HUES6 (cell line): Measurements from ENCODE around the gene ARRDC1.
"Not testable (repeated sequence)": the region's sequence is repeated elsewhere in the genome, so short reads cannot be mapped to it uniquely, and the experiment has no call there.

Experiments
- H3K27ac ChIP-seq: 2 replicates; pipeline ENCODE4 v1.7.0; 2013; ENCODE audit warnings: low read depth, mild to moderate bottlenecking, low read length, inconsistent platforms
- H3K27me3 ChIP-seq: 2 replicates; pipeline ENCODE4 v1.6.1; 2013; ENCODE audit warnings: low read length; ENCODE audit not compliant: control insufficient read depth, insufficient read depth
- H3K36me3 ChIP-seq: 2 replicates; pipeline ENCODE4 v1.6.1; 2013; ENCODE audit warnings: low read length; ENCODE audit not compliant: control insufficient read depth, insufficient read depth
- H3K4me1 ChIP-seq: 2 replicates; pipeline ENCODE4 v1.6.1; 2013; ENCODE audit warnings: low read length; ENCODE audit not compliant: control insufficient read depth, insufficient read depth
- H3K4me3 ChIP-seq: 2 replicates; pipeline ENCODE4 v1.5.1; 2013; ENCODE audit warnings: low read depth, low read length
- H3K9ac ChIP-seq: one replicate; pipeline ENCODE4 v1.6.1; 2013; ENCODE audit warnings: mild to moderate bottlenecking, low read length
- H3K9me3 ChIP-seq: 2 replicates; pipeline ENCODE4 v1.6.1; 2013; ENCODE audit warnings: low read depth, low read length; ENCODE audit not compliant: control insufficient read depth, insufficient read depth

ARRDC1 gene, protein sequence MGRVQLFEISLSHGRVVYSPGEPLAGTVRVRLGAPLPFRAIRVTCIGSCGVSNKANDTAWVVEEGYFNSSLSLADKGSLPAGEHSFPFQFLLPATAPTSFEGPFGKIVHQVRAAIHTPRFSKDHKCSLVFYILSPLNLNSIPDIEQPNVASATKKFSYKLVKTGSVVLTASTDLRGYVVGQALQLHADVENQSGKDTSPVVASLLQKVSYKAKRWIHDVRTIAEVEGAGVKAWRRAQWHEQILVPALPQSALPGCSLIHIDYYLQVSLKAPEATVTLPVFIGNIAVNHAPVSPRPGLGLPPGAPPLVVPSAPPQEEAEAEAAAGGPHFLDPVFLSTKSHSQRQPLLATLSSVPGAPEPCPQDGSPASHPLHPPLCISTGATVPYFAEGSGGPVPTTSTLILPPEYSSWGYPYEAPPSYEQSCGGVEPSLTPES

DNA sequence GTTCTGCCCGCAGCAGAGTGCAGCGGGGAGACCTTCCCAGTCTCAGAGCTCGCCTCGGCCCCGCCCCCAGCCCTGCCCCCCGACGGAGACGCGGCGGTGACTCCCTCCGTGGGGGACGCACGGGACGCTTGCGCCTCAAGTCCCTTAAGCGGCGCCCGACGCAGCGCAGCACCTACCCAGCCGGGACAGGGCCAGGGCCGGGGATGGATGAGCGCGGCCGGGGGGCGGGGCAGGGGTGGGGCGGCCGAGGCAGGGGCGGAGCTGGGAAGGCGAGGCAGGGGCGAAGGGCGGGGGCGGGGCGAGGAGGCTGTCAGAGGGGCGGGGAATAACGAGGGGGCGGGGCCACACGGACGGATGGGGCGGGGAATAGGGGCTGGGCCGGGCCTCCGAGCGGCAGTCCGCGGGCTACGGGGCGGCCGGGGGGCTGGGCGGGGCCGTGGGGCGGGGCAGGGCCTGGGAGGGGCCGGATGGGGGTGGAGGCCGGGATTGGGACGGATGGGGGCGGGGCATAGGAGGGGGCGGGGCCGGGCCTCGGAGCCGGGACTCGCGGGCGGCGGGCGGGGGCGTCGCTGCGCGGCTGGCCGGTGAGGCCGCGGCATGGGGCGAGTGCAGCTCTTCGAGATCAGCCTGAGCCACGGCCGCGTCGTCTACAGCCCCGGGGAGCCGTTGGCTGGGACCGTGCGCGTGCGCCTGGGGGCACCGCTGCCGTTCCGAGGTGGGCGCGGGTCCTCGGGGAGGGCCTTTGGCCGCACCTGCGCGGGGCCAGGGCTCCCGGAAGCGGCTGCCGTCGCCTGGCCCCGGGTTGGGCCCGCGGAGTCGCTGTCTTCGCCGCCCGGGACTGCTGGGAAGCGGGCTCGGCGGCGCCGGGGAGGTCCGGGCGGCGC lies at the start of gene ARRDC1:
Gene ARRDC1, plus strand, starts transcription at position 566 of the 884 bp plus-strand sequence. Its CDS starts 32 bp downstream, at position 598.
- H3K27ac ChIP-seq = no peak within 1 kb of the TSS
- no peaks in the 10 kb centered on the region for H3K9me3 ChIP-seq
- peaks cover 25% of the 10 kb centered on the region for H3K4me1 ChIP-seq
- peaks cover 33% of the 10 kb centered on the region for H3K27me3 ChIP-seq
- H3K9ac ChIP-seq = peak within 1 kb of the TSS; percentile 81
- peak within 1 kb of the TSS; percentile 88 for H3K4me3 ChIP-seq
- H3K36me3 ChIP-seq = no peaks in the 10 kb centered on the region

DNA sequence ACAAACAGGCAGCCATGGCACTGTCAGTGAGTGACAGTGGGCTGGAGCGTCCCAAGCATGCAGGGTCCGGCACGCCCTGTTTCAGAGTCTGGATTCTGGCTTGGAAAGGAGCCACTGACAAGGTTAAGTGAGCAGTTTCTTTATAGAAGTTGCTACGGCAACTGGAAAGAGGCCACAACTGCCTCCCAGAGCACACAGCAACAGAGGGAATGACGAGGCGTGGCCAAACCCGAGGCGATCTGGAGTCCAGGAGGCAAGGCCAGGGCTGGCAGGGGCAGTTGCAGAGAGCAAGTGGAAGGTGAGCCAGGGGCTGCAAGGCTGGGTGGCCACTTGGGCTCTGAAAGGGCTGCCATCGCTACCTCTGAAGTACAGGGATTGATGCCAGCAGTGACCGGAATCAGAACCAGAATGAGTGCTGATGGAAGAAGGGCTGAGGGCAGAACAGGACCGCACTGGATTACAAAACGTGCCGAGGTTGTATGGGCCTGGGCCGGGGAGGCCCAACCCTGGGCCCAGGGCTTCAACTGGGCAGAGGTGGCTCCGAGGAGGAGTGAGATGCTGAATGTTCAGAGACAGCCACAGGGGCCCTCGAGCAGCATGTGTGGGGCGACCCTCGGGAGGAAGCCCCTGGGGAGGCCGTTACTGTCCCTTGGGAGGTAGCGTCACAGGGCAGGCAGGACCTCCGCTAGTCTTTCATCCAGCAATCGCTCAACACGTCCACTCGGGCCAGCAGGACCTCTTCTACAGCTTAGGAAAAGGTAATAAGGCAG lies 49.2 kb upstream of the ARRDC1 start:
- Histone ChIP-seq H3K9ac (no peak overlapping the region), H3K27ac (no peak overlapping the region), H3K4me1 (no peaks in the 10 kb centered on the region), H3K9me3 (no peaks in the 10 kb centered on the region), H3K4me3 (no peak overlapping the region), H3K27me3 (no peaks in the 10 kb centered on the region), H3K36me3 (peaks cover 50% of the 10 kb centered on the region)

DNA sequence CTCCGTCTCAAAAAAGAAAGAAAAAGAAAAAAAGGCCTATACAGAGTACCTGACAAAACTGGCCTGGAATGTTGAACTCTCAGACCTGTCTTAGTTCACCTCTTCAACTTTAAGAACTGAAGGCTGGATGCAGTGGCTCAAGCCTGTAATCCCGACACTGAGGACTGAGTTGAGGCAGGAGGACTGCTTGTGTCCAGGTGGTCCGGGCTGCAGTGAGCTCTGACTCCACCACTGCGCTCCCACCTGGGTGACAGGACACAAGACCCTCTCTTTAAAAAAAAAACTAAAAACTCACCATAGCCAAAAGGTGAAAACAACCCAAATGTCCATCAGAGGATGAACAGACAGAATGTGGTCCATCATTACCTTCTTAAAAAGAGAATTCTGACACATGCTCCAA lies 47.4 kb upstream of the ARRDC1 start:
- no peak overlapping the region for H3K9ac ChIP-seq
- H3K36me3 ChIP-seq = peaks cover 60% of the 10 kb centered on the region
- no peaks in the 10 kb centered on the region for H3K9me3 ChIP-seq
- no peaks in the 10 kb centered on the region for H3K27me3 ChIP-seq
- H3K27ac ChIP-seq = no peak overlapping the region
- H3K4me3 ChIP-seq = no peak overlapping the region
- no peaks in the 10 kb centered on the region for H3K4me1 ChIP-seq

DNA sequence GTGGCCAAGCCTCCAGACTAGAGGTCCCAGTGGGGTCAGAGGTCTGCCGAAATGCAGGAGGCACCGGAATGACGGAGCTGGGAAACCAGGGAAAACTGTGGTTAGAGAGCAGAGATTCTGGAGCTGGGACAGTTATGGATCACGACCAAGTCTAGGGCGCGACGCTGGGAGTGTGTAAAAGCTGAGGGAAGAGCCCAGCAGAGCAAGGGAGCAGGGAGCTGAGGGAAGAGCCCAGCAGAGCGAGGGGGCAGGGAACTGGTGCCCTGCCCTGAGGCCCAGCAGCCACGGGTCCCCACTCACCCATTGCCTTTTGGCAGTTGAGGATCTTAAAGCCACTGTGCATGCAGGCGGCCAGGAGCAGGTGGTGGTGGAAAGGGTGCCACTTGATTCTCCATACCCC lies 41.4 kb upstream of the ARRDC1 start:
- Histone ChIP-seq H3K4me3 (no peak overlapping the region), H3K9me3 (no peaks in the 10 kb centered on the region), H3K9ac (no peak overlapping the region), H3K36me3 (peaks cover 46% of the 10 kb centered on the region), H3K27me3 (no peaks in the 10 kb centered on the region), H3K4me1 (no peaks in the 10 kb centered on the region), H3K27ac (no peak overlapping the region)

DNA sequence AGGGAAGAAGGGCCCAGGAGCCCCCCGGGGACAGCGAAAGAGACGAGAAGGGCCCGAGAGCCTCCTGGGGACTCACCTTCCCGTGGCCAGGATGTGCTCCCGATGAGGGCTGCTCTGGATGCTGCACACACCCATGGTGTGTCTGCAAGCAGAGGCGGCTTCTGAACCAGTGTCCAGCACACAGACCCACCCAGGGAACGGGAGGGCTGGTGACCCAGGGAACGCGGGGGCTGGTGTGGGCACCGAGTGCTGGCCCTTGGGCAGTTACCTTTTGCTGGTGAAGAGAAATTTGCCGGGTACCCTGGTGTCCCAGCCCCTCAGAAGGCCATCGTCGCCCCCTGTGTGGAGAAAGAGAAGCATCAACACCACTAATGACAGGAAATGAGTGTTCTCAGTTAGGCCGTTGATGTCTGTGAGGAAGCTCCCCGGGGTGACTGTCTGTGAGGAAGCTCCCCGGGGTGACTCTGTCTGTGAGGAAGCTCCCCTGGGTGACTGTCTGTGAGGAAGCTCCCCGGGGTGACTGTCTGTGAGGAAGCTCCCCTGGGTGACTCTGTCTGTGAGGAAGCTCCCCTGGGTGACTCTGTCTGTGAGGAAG lies 40.6 kb upstream of the ARRDC1 start:
- H3K36me3 ChIP-seq = peaks cover 44% of the 10 kb centered on the region
- no peak overlapping the region for H3K9ac ChIP-seq
- no peaks in the 10 kb centered on the region for H3K27me3 ChIP-seq
- no peak overlapping the region for H3K4me3 ChIP-seq
- H3K27ac ChIP-seq = no peak overlapping the region
- H3K9me3 ChIP-seq = no peaks in the 10 kb centered on the region
- H3K4me1 ChIP-seq = no peaks in the 10 kb centered on the region

DNA sequence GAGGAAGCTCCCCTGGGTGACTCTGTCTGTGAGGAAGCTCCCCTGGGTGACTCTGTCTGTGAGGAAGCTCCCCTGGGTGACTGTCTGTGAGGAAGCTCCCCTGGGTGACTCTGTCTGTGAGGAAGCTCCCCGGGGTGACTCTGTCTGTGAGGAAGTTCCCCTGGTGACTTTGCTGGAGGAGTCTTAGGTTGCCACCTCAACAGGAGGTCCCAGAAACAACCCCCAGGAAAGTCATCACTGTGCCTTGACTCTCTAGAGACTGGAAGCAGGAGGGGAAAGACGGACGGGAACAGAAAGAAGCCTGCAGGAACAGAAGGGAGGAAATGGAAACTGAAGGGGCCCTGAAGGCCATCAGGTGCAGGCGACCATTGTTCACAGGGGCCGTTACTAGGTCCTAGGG lies 37.0 kb upstream of the ARRDC1 start:
- H3K36me3 ChIP-seq = peaks cover 44% of the 10 kb centered on the region

DNA sequence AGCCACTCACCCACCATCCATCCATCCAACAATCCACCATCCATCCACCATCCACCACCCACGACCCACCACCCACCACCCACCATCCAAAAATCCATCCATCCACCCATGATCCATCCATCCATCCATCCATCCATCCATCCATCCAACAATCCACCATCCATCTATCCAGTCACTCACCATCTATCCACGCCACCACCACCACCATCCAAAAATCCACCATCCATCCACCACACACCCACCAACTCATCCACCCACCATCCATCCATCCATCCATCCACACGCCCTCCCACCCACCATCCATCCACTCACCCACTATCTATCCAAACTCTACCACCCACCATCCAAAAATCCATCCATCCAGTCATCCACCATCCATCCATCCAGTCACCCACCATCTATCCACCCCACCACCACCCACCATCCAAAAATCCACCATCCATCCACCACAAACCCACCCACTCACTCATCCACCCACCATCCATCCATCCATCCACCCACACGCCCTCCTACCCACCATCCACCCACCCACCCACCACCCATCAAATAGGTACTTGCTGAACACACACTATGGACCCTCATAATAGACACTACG lies 35.8 kb upstream of the ARRDC1 start:
- H3K4me3 ChIP-seq = no peak overlapping the region
- H3K9ac ChIP-seq = no peak overlapping the region
- H3K9me3 ChIP-seq = no peaks in the 10 kb centered on the region
- peaks cover 43% of the 10 kb centered on the region for H3K36me3 ChIP-seq
- no peaks in the 10 kb centered on the region for H3K4me1 ChIP-seq
- no peak overlapping the region for H3K27ac ChIP-seq
- no peaks in the 10 kb centered on the region for H3K27me3 ChIP-seq

More for the DNA sequence above, 37.0 kb upstream of the ARRDC1 start:
- not testable (repeated sequence) for H3K9ac ChIP-seq, H3K4me1 ChIP-seq, H3K27ac ChIP-seq, H3K4me3 ChIP-seq, H3K27me3 ChIP-seq, H3K9me3 ChIP-seq

DNA sequence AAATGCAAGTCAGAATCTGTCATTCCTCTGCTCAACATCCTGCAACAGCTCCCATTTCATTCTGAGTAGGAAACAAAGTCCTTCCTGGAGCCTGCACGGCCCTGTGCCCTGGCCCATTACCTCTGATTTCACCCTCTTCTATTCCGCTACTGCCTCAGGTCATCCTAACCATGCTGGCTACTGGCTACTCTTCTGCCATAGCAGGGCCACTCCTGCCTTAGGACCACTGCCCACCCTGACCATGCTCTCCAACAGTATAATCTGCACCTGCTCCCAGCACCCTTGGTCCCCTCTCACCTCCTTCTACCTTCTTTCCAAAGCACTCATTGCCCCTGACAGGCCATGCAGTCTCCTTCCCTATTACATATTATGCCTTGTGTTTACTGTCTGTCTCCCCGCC lies 34.9 kb upstream of the ARRDC1 start:
- no peaks in the 10 kb centered on the region for H3K4me1 ChIP-seq
- no peak overlapping the region for H3K9ac ChIP-seq
- no peaks in the 10 kb centered on the region for H3K9me3 ChIP-seq
- peaks cover 48% of the 10 kb centered on the region for H3K36me3 ChIP-seq
- no peak overlapping the region for H3K27ac ChIP-seq
- no peak overlapping the region for H3K4me3 ChIP-seq
- H3K27me3 ChIP-seq = no peaks in the 10 kb centered on the region

DNA sequence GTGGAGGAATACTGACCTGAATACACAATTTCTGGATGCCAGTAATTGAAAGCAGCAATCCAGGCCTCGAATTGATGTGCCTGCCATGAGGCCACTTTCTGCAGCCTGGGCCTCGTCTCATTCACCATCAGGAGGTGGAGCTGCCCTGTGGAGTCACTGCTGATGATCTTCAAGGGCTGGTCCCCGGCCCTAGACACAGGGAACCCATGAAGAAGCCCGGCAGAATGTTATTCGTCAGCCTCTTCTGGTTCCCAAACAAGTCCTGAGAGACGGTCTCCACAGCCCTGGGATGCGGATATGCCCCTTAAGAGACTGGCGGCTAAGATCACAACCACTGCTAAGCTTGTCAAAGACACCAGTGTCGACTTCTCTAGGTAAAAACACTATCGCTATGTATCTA lies 31.3 kb upstream of the ARRDC1 start:
- Histone ChIP-seq H3K36me3 (peaks cover 54% of the 10 kb centered on the region), H3K27ac (no peak overlapping the region), H3K9ac (no peak overlapping the region), H3K4me1 (peaks cover 11% of the 10 kb centered on the region), H3K9me3 (no peaks in the 10 kb centered on the region), H3K4me3 (no peak overlapping the region), H3K27me3 (no peaks in the 10 kb centered on the region)

DNA sequence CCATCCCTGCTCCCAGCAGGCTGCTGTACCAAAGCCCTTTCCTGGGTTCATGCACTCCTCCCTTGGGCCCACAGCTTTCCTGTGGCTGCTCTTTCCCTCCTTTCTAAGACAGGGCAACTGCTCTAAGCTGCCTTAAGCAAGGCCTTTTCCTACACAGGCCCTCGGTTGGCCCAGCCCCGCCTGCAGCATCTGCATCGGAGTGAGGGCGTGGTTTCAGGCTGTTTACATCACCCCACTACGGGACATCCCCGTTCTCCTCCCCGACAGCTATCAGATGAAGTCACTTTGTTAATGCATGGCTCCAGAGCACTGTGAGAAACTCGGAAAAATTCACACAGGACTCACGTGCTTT lies 30.1 kb upstream of the ARRDC1 start:
- Histone ChIP-seq H3K27ac (no peak overlapping the region), H3K9ac (no peak overlapping the region), H3K4me3 (no peak overlapping the region), H3K9me3 (no peaks in the 10 kb centered on the region), H3K36me3 (peaks cover 52% of the 10 kb centered on the region), H3K4me1 (peaks cover 19% of the 10 kb centered on the region), H3K27me3 (no peaks in the 10 kb centered on the region)
